GM23248 (cell line): ENCODE data around the gene EHBP1L1. TPM values are rescaled to one million over a fixed set of nuclear protein-coding genes. Genes with fewer than 3 reads are reported as not detected.

Experiments
- DNase-seq: peaks from one replicate; pipeline ENCODE4 v3.0.0-alpha.2; 2015
- H2AFZ ChIP-seq: fragments of 200-600 bp; sonication (generic); 2 replicates; pipeline ENCODE4 v1.6.1; 2016; ENCODE audit warnings: antibody characterized with exemption
- H3F3A ChIP-seq: fragments of 200-600 bp; sonication (generic); 2 replicates; pipeline ENCODE4 v1.6.1; 2016; ENCODE audit warnings: mild to moderate bottlenecking, antibody characterized with exemption, mixed run types; ENCODE audit not compliant: insufficient read depth
- H3K27ac ChIP-seq: fragments of 200-600 bp; sonication (generic); 2 replicates; pipeline ENCODE4 v1.5.1; 2016; ENCODE audit warnings: mild to moderate bottlenecking
- H3K27me3 ChIP-seq: fragments of 200-600 bp; sonication (generic); replicated peaks from 2 replicates; pipeline ENCODE4 v1.6.1; 2016; ENCODE audit warnings: mild to moderate bottlenecking; ENCODE audit not compliant: insufficient read depth
- H3K36me3 ChIP-seq: fragments of 200-600 bp; sonication (generic); 2 replicates; pipeline ENCODE4 v1.6.1; 2016; ENCODE audit warnings: low read depth, mild to moderate bottlenecking
- H3K4me1 ChIP-seq: fragments of 200-600 bp; sonication (generic); 2 replicates; pipeline ENCODE4 v1.6.1; 2016; ENCODE audit warnings: mild to moderate bottlenecking; ENCODE audit not compliant: insufficient read depth
- H3K4me2 ChIP-seq: fragments of 200-600 bp; sonication (generic); one replicate; pipeline ENCODE4 v1.6.1; 2016; ENCODE audit warnings: mild to moderate bottlenecking; ENCODE audit not compliant: unreplicated experiment
- H3K4me3 ChIP-seq: fragments of 200-600 bp; sonication (generic); 2 replicates; pipeline ENCODE4 v1.5.1; 2016; ENCODE audit warnings: mild to moderate bottlenecking
- H3K79me2 ChIP-seq: fragments of 200-600 bp; sonication (generic); 2 replicates; pipeline ENCODE4 v1.6.1; 2016; ENCODE audit warnings: mild to moderate bottlenecking; ENCODE audit not compliant: insufficient read depth
- H3K9ac ChIP-seq: fragments of 200-600 bp; sonication (generic); 2 replicates; pipeline ENCODE4 v1.6.1; 2016; ENCODE audit warnings: mild to moderate bottlenecking
- H3K9me2 ChIP-seq: fragments of 200-600 bp; sonication (generic); 2 replicates; pipeline ENCODE4 v1.6.1; 2016; ENCODE audit warnings: mixed run types, mild to moderate bottlenecking, moderate library complexity; ENCODE audit not compliant: insufficient read depth
- H3K9me3 ChIP-seq: fragments of 200-600 bp; sonication (generic); one replicate; pipeline ENCODE4 v1.6.1; 2017; ENCODE audit warnings: low read depth
- H4K20me1 ChIP-seq: fragments of 200-600 bp; sonication (generic); 2 replicates; pipeline ENCODE4 v1.6.0; 2016; ENCODE audit not compliant: insufficient read depth
- EZH2 ChIP-seq: fragments of 200-600 bp; sonication (generic); IDR thresholded peaks from 2 replicates; pipeline ENCODE4 v1.6.1; 2018; ENCODE audit warnings: antibody characterized with exemption, mild to moderate bottlenecking; ENCODE audit not compliant: insufficient read depth, poor library complexity, severe bottlenecking
- EZH2phosphoT487 ChIP-seq: fragments of 200-600 bp; sonication (generic); IDR thresholded peaks from 2 replicates; pipeline ENCODE4 v1.6.1; 2018; ENCODE audit warnings: antibody characterized with exemption, moderate library complexity, mild to moderate bottlenecking, low read depth; ENCODE audit not compliant: insufficient read depth
- WGBS, 2 experiments: methylation state at CpG; one replicate each; pipeline ENCODE4 v1.1.6; 2015 to 2017; ENCODE audit warnings: low lambda C conversion rate in 2 of 2, low coverage in 1 of 2; ENCODE audit errors: missing lambda C conversion rate in 2 of 2; 5-methylcytosine and 5-hydroxymethylcytosine counted together
- in situ Hi-C: fragments of 300-500 bp; cut with MboI; formaldehyde crosslinking; loops from 2 replicates; pipeline ENCODE4 v1.15.0; 2020
- polyA plus RNA-seq: library from polyadenylated mRNA; unstranded; fragments of >200 nt; fragmentation: Nextera tagmentation; extraction: Ambion mirVana; gene quantifications from 2 replicates; pipeline ENCODE4 v1.2.1, GENCODE V29; 2016
- total RNA-seq: library from RNA; depleted of rRNA; stranded (reverse); fragments of >200 nt; shearing (Covaris generic); gene quantifications from 2 replicates; pipeline ENCODE4 v1.2.3, GENCODE V29; 2014

The EHBP1L1 gene
- total and polyA plus RNA-seq, 2 experiments from 2014 or later, result 11.5 to 85.5 TPM

DNA sequence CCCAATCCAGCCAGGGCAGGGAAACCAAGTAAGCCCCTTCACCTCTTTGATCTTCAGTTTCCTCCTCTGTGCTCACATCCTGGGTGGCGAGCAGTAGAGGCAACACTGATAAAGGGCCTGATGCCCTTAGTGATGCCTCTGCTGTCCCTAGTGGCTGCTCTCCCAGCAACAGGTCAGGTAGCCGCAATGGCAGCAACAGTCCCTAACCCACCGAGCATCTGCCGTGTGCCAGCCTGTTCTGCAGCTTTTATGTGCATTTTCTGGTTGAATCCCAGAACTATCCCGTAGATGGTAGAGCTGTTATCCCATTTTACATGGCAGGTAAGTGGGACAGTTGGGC is 45.7 kb upstream of the EHBP1L1 start:
- Histone ChIP-seq H3K27me3 (no peaks in the 10 kb centered on the region), H3F3A (peaks cover 15% of the 10 kb centered on the region), H3K9me3 (no peaks in the 10 kb centered on the region), H3K36me3 (peaks cover 43% of the 10 kb centered on the region), H3K4me1 (0 out of 2 replicates have a peak, but pooled peaks cover 11% of the 10 kb centered on the region), H3K9ac (no peak overlapping the region), H3K27ac (no peak overlapping the region), H2AFZ (no peak overlapping the region), H3K79me2 (peaks cover 54% of the 10 kb centered on the region), H3K9me2 (no peaks in the 10 kb centered on the region), H3K4me2 (no peak overlapping the region), H3K4me3 (no peak overlapping the region), H4K20me1 (no peaks in the 10 kb centered on the region)
- TF ChIP-seq EZH2 (no peak), EZH2phosphoT487 (no peak)
- in situ Hi-C loops, result no loop called here
- peak; percentile 23 for DNase-seq
- 86 to 90% methylated on average over 5 of the region's 5 CpGs for WGBS, 2 experiments

DNA sequence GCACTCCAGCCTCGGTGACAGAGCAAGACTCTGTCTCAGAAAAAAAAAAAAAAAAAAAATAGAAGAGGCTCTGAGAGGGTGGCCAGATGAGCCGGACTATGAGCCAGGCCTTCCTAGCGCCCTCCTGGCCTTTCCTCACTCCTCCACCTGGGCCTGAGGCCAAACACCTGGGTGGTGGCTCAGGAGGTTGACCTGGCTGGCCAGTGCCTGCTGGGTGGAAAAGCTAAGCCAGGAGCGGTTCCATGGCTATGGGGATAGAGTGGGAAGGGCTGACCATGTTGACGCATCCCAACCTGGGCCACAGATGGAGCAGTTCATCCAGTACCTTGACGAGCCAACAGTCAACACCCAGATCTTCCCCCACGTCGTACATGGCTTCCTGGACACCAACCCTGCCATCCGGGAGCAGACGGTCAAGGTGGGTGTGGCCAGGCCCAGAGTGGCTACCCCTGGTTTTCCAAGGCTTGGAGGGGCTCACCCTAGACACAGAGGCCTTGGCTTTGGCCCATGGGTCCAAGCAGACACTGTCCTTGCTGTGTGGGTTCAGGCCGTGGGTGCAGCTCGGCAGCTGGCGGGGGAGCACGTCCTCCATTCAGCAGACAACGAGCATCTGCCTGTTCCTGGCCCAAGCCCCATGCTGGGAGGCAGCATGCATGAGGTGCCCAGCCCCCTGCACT is 43.3 kb upstream of the EHBP1L1 start:
- H3F3A ChIP-seq, result peaks cover 19% of the 10 kb centered on the region
- in situ Hi-C loops, result no loop called here
- no peaks in the 10 kb centered on the region for H4K20me1 ChIP-seq
- H3K27ac ChIP-seq, result no peak overlapping the region
- peaks cover 35% of the 10 kb centered on the region for H3K36me3 ChIP-seq
- no peaks in the 10 kb centered on the region for H3K9me3 ChIP-seq
- peaks cover 30% of the 10 kb centered on the region for H3K79me2 ChIP-seq
- H3K4me3 ChIP-seq, result no peak overlapping the region
- no peak overlapping the region for H3K4me2 ChIP-seq
- H3K27me3 ChIP-seq, result no peaks in the 10 kb centered on the region
- DNase-seq, result no peak
- H2AFZ ChIP-seq, result no peak overlapping the region
- no peaks in the 10 kb centered on the region for H3K4me1 ChIP-seq
- H3K9ac ChIP-seq, result no peak overlapping the region
- 83 to 87% methylated on average over 14 to 15 of the region's 15 CpGs for WGBS, 2 experiments
- TF ChIP-seq EZH2 (no peak), EZH2phosphoT487 (no peak)
- H3K9me2 ChIP-seq, result no peaks in the 10 kb centered on the region

DNA sequence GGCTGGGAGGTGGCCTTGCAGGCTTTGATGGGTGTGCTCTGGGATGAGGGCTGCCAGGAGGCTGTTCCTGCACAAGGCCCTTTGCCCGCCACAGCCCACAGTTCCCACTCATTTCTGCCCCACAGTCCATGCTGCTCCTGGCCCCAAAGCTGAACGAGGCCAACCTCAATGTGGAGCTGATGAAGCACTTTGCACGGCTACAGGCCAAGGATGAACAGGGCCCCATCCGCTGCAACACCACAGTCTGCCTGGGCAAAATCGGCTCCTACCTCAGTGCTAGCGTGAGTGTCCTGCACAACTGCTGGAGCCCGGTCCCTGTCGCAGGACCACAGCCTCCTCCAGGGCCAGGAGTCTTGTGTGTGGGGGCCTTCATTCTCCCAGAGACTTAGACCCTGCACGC is 40.8 kb upstream of the EHBP1L1 start:
- H3K36me3 ChIP-seq, result peaks cover 23% of the 10 kb centered on the region; the same call in 1 of the 2 replicates
- no peaks in the 10 kb centered on the region for H4K20me1 ChIP-seq
- H3K4me3 ChIP-seq, result no peak overlapping the region
- no peak for TF ChIP-seq EZH2phosphoT487
- TF ChIP-seq EZH2, result no peak
- no peak overlapping the region for H3K27ac ChIP-seq
- H3K9me2 ChIP-seq, result no peaks in the 10 kb centered on the region
- in situ Hi-C loops, result no loop called here
- H3K27me3 ChIP-seq, result no peaks in the 10 kb centered on the region
- H3K79me2 ChIP-seq, result peaks cover 4% of the 10 kb centered on the region
- no peaks in the 10 kb centered on the region for H3K9me3 ChIP-seq
- peaks cover 19% of the 10 kb centered on the region for H3F3A ChIP-seq
- WGBS, 2 experiments, result 82 to 84% methylated on average over 9 of the region's 9 CpGs
- H3K4me1 ChIP-seq, result no peaks in the 10 kb centered on the region
- DNase-seq, result no peak
- H3K4me2 ChIP-seq, result no peak overlapping the region
- no peak overlapping the region for H3K9ac ChIP-seq
- no peak overlapping the region for H2AFZ ChIP-seq

- WGBS, 2 experiments, result 92 to 93% methylated on average over 9 to 12 of the region's 12 CpGs
- peaks cover 15% of the 10 kb centered on the region; the same call in 1 of the 2 replicates for H3K36me3 ChIP-seq
- in situ Hi-C loops, result no loop called here
These were observed 39.2 kb upstream of the EHBP1L1 start for GRCh38 chr11:65536412-65537295.

More at GRCh38 chr11:65536412-65537295, 39.2 kb upstream of the EHBP1L1 start:
- Histone ChIP-seq H3K79me2 (no peaks in the 10 kb centered on the region), H3K9me2 (no peaks in the 10 kb centered on the region), H3K9ac (no peak overlapping the region), H3K27ac (no peak overlapping the region), H3K9me3 (no peaks in the 10 kb centered on the region), H3F3A (peaks cover 24% of the 10 kb centered on the region), H3K4me3 (no peak overlapping the region), H3K27me3 (no peaks in the 10 kb centered on the region), H4K20me1 (no peaks in the 10 kb centered on the region), H2AFZ (no peak overlapping the region), H3K4me2 (no peak overlapping the region), H3K4me1 (no peaks in the 10 kb centered on the region; the same call in 1 of the 2 replicates)
- no peak for DNase-seq
- TF ChIP-seq EZH2phosphoT487, result no peak
- TF ChIP-seq EZH2, result no peak
